Activated CD4-positive, alpha-beta T cell treated with anti-CD3 and anti-CD28 coated beads, Interleukin-2, Interleukin-6, amounts not matched to agents 100 ng/mL and 50 ng/mL, durations not matched to agents 16 hours and 8 hours (primary cell): ENCODE results near the gene PPP3R1.

Experiments used
- DNase-seq: peaks from one replicate; pipeline ENCODE4 v3.0.0-alpha.2; 2020

PPP3R1 gene

GRCh38 chr2:68230241-68231060 is 21.9 kb downstream of the PPP3R1 start:
- DNase-seq, result no peak

GRCh38 chr2:68226794-68227193 is 25.5 kb downstream of the PPP3R1 start:
- no peak for DNase-seq

- peak; percentile 43 for DNase-seq
These were observed 27.2 kb downstream of the PPP3R1 start for GRCh38 chr2:68225119-68225632.

GRCh38 chr2:68223419-68223818 is 28.9 kb downstream of the PPP3R1 start:
- DNase-seq, result no peak

- no peak for DNase-seq
These were observed 30.0 kb downstream of the PPP3R1 start for GRCh38 chr2:68222287-68222686.

- DNase-seq, result no peak
These were observed 33.9 kb downstream of the PPP3R1 start for GRCh38 chr2:68218343-68218901.

GRCh38 chr2:68217729-68218128 is 34.6 kb downstream of the PPP3R1 start:
- DNase-seq, result no peak

- no peak for DNase-seq
These were observed 35.6 kb downstream of the PPP3R1 start for GRCh38 chr2:68216454-68217310.

GRCh38 chr2:68214381-68214780 is 38.0 kb downstream of the PPP3R1 start:
- no peak for DNase-seq

- no peak for DNase-seq
These were observed 45.5 kb downstream of the PPP3R1 start for GRCh38 chr2:68206793-68207192.

GRCh38 chr2:68203587-68203986 is 48.7 kb downstream of the PPP3R1 start:
- peak; percentile 86 for DNase-seq

- DNase-seq, result peak; percentile 10
These were observed 52.1 kb downstream of the PPP3R1 start for GRCh38 chr2:68200157-68200787.

- DNase-seq, result peak; percentile 48
These were observed 56.1 kb downstream of the PPP3R1 start for GRCh38 chr2:68196120-68196716.

GRCh38 chr2:68195096-68195495 is 57.2 kb downstream of the PPP3R1 start:
- no peak for DNase-seq

GRCh38 chr2:68193787-68194372 is 58.5 kb downstream of the PPP3R1 start:
- no peak for DNase-seq

GRCh38 chr2:68193144-68193543 is 59.2 kb downstream of the PPP3R1 start:
- no peak for DNase-seq

- DNase-seq, result peak; percentile 16
These were observed 61.2 kb downstream of the PPP3R1 start for GRCh38 chr2:68190991-68191731.

- no peak for DNase-seq
These were observed 62.1 kb downstream of the PPP3R1 start for GRCh38 chr2:68189991-68190784.

GRCh38 chr2:68188831-68189230 is 63.5 kb downstream of the PPP3R1 start:
- DNase-seq, result no peak

- no peak for DNase-seq
These were observed 65.0 kb downstream of the PPP3R1 start for GRCh38 chr2:68187329-68187728.
